GM19452 (cell line): ENCODE measurements around the gene IDUA.
A peak's percentile ranks its signal among the peaks of the same experiment; 100 is the strongest.

ENCODE experiments used
- ATAC-seq: cut with Tn5 transposase; IDR thresholded peaks from one replicate; pipeline ENCODE4 v1.9.1; 2021; ENCODE audit not compliant: unreplicated experiment

IDUA gene

DNA sequence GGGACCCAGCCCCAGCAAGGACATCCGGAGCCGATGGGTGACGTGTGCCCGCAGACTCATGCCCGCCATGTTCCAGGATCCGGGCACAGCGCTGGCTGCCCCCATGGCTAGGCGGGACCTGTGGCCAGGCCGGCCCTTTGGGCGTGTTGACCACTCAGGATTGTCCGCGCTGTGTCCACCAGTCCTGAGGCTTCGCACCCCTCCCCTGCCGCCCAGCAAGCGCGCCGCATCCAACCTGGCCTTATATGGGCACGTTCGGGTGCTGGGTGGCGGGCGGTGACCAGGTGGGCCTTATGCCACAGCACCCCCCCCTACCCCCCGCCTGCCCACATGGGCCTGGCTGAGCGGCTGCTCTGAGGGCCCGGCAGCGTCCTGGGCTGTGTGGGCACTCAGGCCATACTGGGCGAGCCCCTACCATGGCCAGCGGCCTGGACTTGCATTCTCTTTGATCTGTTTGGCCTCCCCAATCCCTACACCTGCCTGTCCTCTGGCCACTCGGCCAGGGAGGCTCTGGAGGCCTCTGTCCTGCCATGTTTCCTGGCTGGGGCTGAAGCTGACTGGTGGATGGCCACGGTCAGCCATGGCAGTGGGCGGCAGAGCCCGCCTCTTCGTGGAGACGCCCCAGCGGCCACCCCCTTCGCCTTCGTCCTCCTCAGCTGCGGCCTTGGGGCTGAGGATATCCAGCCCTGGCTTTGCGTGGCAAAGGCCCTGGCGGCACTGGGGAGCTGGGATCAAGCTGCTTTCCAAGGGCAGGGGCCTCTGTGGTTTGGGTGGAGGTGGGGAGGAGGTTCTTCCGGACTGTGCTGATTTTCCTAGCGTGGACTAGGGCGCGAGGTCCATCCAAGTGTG, 26.6 kb downstream of the IDUA start:
- ATAC-seq, result no peak

DNA sequence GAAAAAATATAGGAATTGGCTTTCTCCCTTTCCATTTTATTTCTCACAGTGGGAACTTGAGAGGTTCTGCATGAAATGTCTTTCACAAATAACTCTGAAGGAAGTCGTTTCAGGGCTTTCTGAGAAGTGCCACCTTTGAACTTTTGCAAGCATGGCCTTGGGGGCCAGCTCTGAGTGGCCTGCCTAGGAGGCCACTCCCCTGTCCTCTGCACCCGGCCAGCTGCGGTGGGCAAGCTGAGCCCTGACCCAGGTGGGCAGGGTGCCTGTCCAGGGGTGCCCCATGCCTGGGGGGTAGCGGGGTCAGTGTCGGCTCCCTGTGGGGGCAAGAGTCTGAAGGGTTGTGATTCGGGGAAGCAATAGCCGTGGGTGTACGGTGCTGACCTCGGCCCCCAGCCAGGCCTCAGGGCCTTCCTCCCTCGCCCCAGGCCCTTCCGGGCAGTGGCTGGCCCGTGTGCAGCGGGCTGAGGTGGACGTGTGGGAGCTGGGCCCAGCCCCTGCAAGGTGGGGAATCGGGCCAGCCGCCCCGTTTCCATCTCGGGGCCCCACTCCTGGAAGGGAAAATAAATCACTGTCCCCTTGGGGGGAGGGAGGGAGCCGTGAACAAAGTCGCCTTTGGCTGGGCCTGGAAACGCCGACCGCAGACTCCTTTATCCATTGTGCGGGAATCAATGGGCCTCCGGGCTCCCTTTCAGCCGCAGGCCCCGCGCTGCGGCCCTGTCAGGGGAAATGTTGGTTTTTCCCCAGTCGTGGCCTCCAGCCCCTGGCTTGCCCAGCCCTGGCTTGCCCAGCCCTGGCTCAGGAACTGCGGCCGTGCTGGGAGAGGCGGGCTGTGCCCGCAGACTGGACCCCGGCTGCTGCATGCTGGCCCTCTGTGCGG, 27.7 kb downstream of the IDUA start:
- no peak for ATAC-seq

DNA sequence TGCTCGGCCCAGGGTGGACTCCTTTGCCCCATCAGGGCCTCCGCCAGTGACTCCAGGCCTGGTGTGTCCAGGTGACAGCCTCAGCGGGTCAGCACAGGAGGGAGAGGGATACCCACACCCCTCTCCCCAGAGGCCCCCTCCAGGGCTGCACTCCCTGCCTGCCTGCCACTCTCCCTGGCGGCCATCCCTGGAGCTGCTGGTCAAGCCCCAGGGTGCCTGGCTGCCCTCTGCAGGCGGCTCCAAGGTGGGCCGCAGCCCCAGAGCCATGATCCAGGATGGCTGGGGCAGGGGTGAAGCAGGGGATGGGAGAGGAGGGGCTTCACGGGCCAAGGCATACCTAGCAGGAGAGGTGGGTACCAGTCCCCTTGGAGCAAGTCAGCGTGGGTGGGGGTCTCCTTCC, 28.3 kb downstream of the IDUA start:
- ATAC-seq, result no peak

DNA sequence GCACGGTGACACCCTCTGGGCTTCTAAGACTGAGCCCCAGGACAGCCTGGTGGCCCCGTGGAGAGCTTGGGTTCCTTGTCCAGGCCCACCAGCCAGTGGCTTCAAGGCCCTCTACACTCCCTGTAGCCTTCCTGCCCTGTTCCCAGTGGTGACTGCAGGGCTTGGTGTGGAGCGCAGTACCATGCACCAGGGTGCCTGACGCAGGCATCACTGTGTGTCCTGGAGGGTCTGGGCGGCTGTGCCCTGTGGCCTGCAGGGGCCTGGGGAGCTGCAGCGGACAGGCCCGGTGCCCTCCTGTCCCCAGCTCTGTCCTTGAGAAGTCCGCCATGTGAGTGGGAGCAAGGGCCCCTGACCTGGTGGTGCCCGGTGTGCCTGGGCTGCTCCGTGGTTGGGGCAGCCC, 28.9 kb downstream of the IDUA start:
- no peak for ATAC-seq

DNA sequence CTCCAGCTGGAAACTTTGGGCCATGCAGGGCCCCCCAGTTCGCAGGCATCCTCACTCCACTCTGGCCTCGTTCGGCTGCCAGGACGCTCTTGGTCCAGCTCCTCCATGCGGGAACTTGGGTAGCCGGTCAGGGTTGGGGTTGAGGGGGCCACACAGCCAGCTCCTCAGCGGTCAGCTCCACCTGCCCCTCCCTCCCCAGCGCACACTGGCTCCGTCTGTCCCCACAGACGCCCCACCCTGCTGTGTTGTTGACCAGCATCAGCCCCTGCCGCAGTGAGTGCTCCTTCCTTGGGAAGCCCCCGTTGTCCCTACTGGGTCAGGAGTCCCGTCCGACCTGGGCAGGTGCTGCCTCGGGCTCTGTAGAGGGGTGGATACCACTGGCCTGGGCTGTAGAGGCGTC, 30.4 kb downstream of the IDUA start:
- ATAC-seq, result no peak

DNA sequence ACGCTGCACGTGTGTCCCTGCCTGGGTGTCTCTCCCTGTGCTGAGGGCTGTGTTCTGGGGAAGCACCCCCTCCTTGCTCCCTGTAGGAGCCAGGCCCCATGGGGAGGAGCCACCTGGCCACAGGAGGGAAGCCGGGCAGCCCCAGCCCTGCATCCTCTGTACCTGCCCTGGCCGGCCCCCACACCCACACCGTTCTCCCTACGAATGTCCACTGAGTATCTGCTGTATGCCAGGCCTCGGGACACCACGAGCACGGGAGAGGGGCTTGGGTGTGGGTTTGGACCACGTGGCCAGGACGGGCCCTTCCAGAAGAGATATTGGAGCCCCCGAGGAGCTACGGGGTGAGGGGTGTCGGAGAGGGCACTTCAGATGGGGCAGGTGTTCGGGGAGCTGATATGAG, 30.9 kb downstream of the IDUA start:
- ATAC-seq, result no peak

DNA sequence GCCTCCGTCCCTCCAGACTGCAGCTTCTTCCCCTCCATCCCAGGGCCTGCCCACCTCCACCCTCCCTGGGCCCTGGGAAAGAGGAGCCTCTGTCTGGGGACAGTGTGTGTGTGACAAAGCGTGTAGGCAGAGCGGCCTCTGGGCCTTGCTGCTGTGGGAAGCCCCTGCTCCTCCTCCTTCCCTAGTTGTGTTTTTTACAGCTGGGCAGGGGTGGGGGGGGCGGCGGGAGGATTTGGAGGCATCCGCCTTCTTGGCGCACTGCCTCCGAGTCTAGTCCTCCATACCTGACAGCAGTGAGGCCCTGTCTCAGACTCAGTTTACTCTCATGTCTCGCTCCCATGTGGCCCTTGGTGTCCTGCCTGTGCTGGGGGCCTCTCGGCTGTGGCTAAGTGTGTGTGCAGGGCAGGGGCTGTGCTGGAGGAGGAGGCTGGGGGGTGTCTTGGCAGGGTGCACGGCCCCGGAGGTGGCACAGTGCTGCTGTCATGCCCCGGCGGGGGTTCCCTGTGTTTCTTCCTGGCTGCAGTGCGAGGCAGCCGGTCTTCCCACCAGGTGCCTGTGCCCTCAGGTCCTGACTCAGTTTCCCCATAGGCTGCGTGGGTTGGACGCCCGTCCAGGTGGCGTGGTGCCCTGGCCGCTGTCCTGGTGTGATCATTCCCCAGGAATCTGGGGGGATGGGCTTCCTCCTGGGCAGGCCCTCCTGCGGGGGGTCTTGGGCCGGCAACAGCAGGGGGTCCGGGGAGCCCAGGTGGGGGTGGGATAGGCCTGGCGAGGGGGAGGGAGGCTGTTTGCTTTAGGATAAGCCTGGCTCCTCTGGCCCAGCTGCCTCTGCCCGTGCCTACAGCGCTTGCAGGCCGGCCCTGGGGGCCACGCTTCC, 31.5 kb downstream of the IDUA start:
- no peak for ATAC-seq

DNA sequence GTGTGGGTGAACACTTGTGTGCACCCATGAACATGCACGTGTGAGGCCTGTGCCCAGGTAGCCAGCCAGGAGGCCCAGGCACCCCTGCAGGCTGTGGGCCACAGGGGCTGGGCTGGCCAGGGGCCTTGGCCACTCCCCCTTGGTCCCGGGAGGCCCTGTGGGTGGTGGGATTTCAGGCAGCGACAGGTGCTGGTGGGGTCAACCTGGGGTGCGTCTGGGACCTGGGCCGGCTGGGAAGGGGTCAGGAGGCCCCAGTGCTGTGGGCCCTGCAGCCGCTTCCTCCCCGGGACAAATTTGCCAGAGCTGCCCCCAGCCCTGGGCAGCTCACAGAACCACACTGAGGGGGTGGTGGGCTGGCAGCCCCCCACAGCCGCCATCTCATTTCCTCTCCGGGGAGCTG, 32.5 kb downstream of the IDUA start:
- ATAC-seq, result no peak

DNA sequence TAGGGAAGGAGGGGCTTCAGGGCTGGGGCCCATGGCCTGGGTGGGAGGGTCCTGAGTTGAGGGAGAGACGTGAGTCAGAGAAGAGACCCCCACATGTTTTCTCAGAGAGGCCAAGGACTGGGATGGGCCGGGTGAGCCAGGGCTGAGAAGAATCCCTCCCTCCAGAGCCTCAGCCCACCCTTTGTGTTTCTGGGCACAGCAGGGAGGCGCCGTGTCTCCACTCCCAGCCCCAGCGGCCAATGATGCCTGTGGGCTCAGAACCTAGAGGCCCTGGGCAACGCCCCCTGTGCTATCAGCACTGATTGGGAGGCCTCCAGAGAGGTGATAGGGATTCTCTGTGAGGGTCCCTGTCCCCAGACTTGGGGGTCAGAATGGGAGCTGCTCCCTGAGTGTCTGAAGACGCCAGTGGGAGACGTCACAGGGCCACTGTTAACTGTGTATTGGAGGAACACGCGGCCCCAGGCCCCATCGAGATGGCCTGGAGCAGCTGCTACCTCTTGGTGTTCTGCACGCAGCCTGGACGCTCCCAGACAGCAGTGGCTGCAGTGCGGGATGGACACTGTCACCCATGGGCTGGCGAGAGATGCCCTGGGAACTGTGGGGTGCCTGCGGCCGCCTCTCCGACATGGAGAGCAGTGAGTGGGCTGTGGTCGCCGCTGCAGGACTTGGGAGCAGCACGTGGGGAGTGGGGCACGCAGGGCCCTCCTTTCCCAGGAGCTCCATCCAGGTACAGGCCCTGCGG, 33.1 kb downstream of the IDUA start:
- no peak for ATAC-seq

DNA sequence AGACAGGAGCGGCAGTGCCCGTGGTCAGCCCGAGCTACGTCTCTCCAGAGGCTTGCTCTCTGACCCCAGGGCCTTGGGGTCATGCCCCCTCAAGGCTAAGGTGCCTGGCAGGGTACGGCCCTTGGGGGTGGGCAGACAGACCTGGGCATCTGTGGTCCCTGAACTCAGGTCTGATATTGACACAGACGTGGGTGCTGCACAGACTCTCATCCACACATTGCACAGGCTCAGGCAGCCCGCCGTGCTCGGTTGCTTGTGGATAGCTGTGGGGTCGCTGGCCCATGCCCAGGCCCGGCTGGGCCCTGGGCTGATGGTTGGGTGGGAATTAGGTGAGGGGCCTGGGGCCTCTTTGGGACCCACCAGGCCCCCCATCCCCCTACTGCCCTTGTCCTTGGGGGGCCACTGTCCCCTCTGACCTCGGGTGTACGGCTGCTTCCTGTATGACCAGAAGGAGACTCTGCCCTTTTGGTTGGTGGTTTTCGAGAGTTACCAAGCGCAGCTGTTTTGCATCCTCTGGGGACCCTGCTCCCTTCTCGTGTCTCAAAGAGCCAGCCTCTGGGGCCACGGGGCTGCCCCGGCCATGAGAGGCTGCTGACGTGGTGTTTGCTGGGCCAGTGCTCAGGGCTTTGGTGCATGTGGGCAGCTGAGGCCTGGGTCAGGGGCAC, 34.7 kb downstream of the IDUA start:
- peak; percentile 88 for ATAC-seq

DNA sequence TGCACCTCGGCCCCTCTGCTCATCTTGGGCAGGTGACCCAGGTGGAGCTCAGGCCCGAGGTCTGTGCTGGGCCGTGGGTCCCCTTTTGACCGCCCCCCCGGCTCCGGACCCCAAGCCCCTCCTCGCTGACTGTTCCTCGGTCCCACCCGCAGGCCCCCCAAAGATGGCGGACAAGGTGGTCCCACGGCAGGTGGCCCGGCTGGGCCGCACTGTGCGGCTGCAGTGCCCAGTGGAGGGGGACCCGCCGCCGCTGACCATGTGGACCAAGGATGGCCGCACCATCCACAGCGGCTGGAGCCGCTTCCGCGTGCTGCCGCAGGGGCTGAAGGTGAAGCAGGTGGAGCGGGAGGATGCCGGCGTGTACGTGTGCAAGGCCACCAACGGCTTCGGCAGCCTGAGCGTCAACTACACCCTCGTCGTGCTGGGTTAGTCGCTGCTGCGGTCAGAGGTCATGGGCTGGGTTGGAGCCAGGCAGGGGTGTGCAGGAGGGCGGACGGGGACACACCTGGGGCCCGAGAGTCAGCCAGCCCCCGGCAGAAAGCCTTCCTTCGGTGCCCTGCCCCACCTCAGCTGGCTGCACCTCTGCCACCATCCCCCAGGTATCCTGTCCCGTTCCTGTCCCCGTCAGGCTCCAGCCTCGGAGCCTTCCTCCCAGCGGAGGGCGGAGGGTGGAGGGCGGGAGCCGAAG, 35.4 kb downstream of the IDUA start:
- ATAC-seq, result no peak

DNA sequence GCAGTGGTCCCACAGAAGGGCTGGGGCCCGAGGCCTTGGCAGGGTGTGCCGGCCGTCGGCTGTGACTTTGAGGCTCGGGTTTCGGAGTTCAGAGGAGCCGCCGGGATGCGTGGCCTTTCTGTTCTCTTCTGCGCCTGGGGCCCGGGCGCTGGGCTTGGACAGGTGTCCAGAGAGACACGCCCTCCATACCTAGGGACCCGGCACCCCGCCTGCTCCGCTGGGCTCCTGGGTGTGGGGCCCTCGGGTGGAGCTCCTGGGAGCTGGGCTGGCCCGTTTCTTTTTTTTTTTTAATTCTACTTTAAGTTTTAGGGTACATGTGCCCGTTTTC, 35.9 kb downstream of the IDUA start:
- ATAC-seq, result no peak

DNA sequence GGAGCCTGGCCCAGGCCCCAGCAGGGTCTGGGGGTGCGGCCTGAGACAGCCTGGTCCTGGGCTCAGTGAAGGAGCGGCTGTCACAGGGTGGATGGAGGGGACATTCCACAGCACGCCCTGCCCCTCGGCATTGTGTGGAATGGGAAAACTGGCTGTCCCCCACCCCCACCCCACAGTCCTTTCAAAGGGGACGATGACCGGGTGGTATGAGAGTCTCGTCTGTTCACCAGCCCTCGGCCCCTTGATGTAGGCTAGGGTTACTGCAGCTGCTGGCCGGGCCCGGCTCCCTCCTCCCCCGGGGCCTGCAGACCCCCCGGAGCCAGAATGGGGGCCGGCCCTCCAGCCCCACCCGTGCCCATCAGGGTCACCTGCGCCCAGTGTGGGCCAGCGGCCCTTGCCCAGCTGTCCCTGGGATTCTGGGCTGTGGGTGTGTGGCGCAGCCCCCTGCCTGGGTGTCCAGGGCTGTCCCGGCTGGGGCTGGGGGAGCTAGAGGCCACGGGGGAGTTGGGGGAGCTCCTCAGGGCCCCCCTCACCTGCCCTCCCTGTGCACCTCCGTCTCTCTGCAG, 36.3 kb downstream of the IDUA start:
- no peak for ATAC-seq

DNA sequence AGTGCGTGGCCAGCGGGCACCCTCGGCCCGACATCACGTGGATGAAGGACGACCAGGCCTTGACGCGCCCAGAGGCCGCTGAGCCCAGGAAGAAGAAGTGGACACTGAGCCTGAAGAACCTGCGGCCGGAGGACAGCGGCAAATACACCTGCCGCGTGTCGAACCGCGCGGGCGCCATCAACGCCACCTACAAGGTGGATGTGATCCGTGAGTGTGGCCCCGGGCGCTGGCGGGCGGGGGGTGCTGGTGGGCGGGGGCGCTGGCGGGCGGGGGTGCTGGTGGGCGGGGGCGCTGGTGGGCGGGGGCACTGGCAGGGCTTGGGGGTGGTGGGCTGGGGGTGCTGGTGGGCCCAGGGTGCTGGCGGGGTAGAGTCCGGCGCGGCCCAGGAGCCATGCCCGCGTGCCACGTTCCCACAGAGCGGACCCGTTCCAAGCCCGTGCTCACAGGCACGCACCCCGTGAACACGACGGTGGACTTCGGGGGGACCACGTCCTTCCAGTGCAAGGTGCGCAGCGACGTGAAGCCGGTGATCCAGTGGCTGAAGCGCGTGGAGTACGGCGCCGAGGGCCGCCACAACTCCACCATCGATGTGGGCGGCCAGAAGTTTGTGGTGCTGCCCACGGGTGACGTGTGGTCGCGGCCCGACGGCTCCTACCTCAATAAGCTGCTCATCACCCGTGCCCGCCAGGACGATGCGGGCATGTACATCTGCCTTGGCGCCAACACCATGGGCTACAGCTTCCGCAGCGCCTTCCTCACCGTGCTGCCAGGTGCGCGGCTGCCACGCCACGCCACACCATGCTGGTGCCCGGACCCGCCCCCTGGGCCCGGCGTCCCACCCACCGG, 37.3 kb downstream of the IDUA start:
- ATAC-seq, result no peak

DNA sequence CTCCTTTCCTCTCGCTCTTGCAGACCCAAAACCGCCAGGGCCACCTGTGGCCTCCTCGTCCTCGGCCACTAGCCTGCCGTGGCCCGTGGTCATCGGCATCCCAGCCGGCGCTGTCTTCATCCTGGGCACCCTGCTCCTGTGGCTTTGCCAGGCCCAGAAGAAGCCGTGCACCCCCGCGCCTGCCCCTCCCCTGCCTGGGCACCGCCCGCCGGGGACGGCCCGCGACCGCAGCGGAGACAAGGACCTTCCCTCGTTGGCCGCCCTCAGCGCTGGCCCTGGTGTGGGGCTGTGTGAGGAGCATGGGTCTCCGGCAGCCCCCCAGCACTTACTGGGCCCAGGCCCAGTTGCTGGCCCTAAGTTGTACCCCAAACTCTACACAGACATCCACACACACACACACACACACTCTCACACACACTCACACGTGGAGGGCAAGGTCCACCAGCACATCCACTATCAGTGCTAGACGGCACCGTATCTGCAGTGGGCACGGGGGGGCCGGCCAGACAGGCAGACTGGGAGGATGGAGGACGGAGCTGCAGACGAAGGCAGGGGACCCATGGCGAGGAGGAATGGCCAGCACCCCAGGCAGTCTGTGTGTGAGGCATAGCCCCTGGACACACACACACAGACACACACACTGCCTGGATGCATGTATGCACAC, 38.2 kb downstream of the IDUA start:
- no peak for ATAC-seq

DNA sequence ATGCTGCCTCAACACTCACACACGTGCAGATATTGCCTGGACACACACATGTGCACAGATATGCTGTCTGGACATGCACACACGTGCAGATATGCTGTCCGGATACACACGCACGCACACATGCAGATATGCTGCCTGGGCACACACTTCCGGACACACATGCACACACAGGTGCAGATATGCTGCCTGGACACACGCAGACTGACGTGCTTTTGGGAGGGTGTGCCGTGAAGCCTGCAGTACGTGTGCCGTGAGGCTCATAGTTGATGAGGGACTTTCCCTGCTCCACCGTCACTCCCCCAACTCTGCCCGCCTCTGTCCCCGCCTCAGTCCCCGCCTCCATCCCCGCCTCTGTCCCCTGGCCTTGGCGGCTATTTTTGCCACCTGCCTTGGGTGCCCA, 39.3 kb downstream of the IDUA start:
- ATAC-seq, result peak; percentile 57

DNA sequence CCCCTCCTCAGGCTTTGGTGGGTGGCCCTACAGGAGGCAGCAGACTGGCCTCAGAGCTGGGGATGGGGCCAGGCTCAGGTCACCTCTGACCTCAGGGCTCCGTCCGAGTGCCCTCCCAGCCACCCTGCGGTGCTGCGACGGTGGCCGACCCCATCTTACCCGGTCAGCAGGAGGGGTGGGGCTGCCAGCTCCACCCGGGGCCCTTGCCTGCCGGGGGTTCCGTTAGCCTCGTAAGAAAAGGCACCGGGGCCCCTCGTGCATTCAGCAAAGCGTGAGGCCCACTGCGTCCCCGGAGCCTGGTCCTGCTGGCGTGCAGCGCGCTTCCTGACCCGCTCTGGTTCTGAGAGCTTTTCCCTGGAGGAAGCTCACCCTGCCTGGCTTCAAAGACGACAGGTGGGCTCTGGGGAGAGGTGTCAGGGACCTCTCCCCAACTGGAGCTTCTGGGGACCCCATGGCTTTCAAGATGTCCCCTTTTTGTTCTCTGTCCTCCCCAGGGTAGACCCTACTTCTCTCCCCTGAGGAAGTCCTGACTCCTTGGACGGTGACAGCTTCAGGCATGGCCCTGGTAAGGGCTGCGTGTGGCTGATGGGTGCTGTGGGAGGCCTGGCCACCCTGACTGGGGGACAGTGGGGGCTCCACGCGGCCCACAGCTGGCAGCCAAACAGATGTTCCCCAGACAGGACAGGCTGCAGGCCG, 40.5 kb downstream of the IDUA start:
- no peak for ATAC-seq
